Osteocyte (in vitro differentiated cells): ENCODE measurements around the gene FOXC1. TPM values are rescaled to one million over a fixed set of nuclear protein-coding genes. Genes with fewer than 3 reads are reported as not detected.

Experiments used
- DNase-seq: peaks from one replicate; pipeline ENCODE4 v3.0.0; 2021; ENCODE audit warnings: mixed read lengths; ENCODE audit not compliant: unreplicated experiment; ENCODE audit errors: extremely low spot score
- H3K27ac Mint-ChIP-seq: one replicate; pipeline ENCODE4 v1.8.0; 2021; ENCODE audit warnings: mild to moderate bottlenecking, mixed read lengths; ENCODE audit not compliant: unreplicated experiment
- H3K27me3 Mint-ChIP-seq: one replicate; pipeline ENCODE4 v1.8.0; 2021; ENCODE audit warnings: mixed read lengths; ENCODE audit not compliant: unreplicated experiment
- H3K36me3 Mint-ChIP-seq: one replicate; pipeline ENCODE4 v1.8.0; 2021; ENCODE audit warnings: mixed read lengths; ENCODE audit not compliant: unreplicated experiment
- H3K4me1 Mint-ChIP-seq: one replicate; pipeline ENCODE4 v1.8.0; 2021; ENCODE audit warnings: mixed read lengths; ENCODE audit not compliant: unreplicated experiment
- H3K4me3 Mint-ChIP-seq: one replicate; pipeline ENCODE4 v1.8.0; 2021; ENCODE audit warnings: mild to moderate bottlenecking, moderate library complexity, mixed read lengths; ENCODE audit not compliant: unreplicated experiment
- H3K9me3 Mint-ChIP-seq: one replicate; pipeline ENCODE4 v1.8.0; 2021; ENCODE audit warnings: mixed read lengths; ENCODE audit not compliant: unreplicated experiment
- CTCF ChIP-seq: fragments of 200-600 bp; sonication (generic); IDR thresholded peaks from 2 replicates; pipeline ENCODE4 v1.5.0; 2021; ENCODE audit warnings: antibody characterized with exemption, mild to moderate bottlenecking, moderate library complexity
- total RNA-seq: library from RNA; stranded (reverse); gene quantifications from 2 replicates; pipeline ENCODE4 v1.2.1, GENCODE V29; 2021

The FOXC1 gene
- total RNA-seq, 1 donor from 2014 or later, result 106 TPM

DNA sequence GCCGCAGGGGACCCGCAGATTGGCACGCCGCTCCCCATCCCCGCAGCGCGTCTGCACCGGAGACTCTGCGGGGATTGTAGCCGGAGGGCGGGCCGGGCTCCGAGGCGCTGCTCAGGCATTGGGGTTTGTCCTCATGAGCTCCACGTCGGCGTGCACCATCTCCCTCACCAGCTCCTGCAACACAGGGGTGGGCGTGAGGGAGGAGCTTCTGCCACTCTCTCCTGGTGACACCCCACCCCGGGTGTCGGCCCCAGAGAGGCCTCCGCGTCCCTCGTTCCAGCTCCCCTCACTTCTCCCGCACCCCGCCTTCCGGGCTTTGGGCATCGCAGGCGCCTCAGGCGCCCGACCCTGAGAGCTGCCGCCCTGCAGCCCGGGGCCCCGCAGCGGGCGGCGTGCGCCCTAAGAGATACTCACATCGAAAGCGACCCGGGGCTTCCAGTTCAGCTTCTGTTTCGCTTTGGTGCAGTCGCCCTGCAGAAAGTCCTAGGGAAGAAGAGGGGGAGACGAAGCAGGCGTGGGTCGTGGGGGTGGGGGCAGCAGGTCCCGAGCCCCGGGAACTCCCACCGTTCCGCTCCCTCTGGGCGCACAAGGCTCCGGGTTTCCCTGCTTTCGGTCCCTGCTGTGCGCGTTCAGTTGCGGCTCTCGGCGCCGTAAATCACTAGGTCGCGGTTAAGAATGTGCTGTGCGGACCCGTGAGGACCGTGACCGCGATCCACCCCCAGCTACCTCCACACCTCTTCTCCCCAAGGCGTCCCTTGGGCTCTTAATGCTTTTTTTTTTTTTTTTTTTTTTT is 14.5 kb downstream of the FOXC1 start:
- TF ChIP-seq CTCF, result no peak
- Mint-ChIP-seq H3K27ac (peak overlapping the region; percentile 97), H3K4me3 (peak overlapping the region; percentile 82), H3K9me3 (no peaks in the 10 kb centered on the region), H3K27me3 (no peaks in the 10 kb centered on the region), H3K36me3 (peaks cover 5% of the 10 kb centered on the region), H3K4me1 (peaks cover 74% of the 10 kb centered on the region)
- DNase-seq, result no peak

DNA sequence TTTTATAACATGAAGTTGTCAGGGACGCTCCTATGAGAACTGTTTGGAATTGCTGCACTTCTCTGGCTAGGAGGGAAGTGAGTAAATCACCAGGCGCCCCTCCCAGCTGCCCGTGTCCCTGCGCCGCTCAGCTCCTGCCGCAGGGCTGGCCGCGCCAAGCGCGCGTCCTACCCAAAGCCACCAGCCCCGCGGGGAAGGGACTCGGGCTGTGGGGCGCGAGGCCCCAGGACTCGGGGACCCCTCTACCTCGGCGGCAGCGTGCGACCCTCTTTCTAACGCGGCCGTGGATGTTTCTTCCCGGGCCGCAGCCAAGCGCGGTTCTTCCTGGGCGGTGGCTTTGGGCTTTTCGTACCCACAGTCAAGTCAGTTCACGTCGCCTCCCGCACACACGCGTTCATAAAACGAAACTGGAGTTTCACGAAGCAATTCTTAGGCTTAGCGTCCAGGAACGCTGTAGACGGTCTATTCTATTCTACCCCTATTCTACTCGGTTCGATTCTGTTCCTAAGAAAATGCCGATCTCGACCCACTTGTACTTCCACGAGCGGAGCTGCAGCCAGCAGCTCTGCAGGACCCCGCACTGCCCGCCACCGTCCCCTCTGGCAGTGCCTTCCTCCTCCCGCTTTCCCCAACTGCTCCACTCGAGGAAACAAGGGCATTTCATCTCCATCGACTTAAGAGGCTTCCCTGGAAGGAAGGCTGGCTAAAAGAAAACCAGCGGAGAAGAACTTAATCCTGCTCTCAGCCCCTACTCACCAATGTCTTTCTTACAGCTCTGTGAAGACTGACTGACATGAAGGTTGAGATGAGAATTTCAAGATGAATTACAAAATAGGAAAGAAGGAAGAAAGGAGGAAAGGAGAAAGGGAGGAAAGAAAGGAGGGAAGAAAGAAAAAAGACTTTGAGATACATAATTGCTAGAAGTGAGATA is 15.4 kb downstream of the FOXC1 start:
- no peak for TF ChIP-seq CTCF
- H3K4me3 Mint-ChIP-seq, result peak overlapping the region; percentile 82
- DNase-seq, result no peak
- peak overlapping the region; percentile 97 for H3K27ac Mint-ChIP-seq
- H3K27me3 Mint-ChIP-seq, result no peaks in the 10 kb centered on the region
- H3K9me3 Mint-ChIP-seq, result no peaks in the 10 kb centered on the region
- H3K4me1 Mint-ChIP-seq, result peaks cover 74% of the 10 kb centered on the region
- H3K36me3 Mint-ChIP-seq, result peaks cover 6% of the 10 kb centered on the region

DNA sequence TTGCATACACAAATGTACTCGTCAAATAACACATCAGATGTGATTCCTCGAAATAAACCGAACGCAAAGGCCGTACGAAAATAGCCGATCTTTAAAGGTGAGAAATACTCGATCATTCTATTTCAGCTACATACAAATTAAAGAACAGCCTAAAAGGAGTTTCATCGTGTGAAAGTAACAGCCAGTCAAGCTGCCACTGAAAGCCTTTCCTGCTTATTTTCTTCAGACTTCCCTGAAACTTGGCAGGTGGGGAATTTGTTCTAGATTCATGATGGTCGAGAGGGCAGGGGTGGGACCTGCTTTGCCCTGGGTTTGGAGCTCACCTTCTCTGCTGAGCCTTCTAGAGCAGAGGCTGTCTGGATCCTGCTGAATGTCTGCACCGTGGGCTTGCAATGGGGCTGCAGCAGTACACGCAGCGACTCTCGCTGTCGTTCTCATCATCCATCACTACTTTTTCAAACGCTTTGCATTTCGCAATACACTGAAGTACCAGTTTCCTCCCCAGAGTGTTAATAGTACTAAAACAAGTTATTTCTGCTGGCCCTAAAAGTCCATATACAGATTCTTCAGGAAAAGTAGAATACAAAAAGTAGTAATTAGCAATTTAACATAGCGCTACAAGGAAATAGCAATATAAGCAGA is 16.2 kb downstream of the FOXC1 start:
- DNase-seq, result no peak
- H3K36me3 Mint-ChIP-seq, result peaks cover 9% of the 10 kb centered on the region
- H3K27ac Mint-ChIP-seq, result peak overlapping the region; percentile 97
- H3K4me3 Mint-ChIP-seq, result peak overlapping the region; percentile 82
- H3K9me3 Mint-ChIP-seq, result no peaks in the 10 kb centered on the region
- H3K27me3 Mint-ChIP-seq, result no peaks in the 10 kb centered on the region
- peaks cover 76% of the 10 kb centered on the region for H3K4me1 Mint-ChIP-seq
- TF ChIP-seq CTCF, result no peak

- Mint-ChIP-seq H3K4me1 (peaks cover 72% of the 10 kb centered on the region), H3K4me3 (peak overlapping the region; percentile 82), H3K27me3 (no peaks in the 10 kb centered on the region), H3K36me3 (peaks cover 9% of the 10 kb centered on the region), H3K9me3 (no peaks in the 10 kb centered on the region), H3K27ac (peak overlapping the region; percentile 97)
- TF ChIP-seq CTCF, result no peak
- DNase-seq, result no peak
Observed at GRCh38 chr6:1626481-1626880, 16.8 kb downstream of the FOXC1 start.
